ENCODE results near the gene DIDO1. TPM values are rescaled to one million over a fixed set of nuclear protein-coding genes. Genes with fewer than 3 reads are reported as not detected.
"Not testable (repeated sequence)": the region's sequence is repeated elsewhere in the genome, so short reads cannot be mapped to it uniquely, and the experiment has no call there.

DIDO1 gene
- total and polyA plus RNA-seq, 2 of the 4 experiments (the other 2 are of a cell fraction), result 21.8 to 28.1 TPM

GRCh38 chr20:62848917-62849316 is 77.4 kb downstream of the DIDO1 start:
- in situ Hi-C loops (cut with MboI; ENCODE audit: low sequenced_read_pairs); H3K4me3 ChIP-seq (ENCODE audit: insufficient read depth, low read depth, low read length); dilution Hi-C loops (cut with HindIII; ENCODE audit: low sequenced_read_pairs, unreplicated experiment); H3K18ac ChIP-seq (ENCODE audit: low read depth, low read length); H2AK5ac ChIP-seq (ENCODE audit: low read depth, low read length); H2AK9ac ChIP-seq (replicated peaks; ENCODE audit: low read depth, low read length, poor library complexity); H3K9me1 ChIP-seq (ENCODE audit: insufficient read depth, low read length); H3K9me3 ChIP-seq (ENCODE audit: control insufficient read depth, insufficient read depth, low read length); H2BK120ac ChIP-seq (ENCODE audit: low read depth, low read length); H3K27ac ChIP-seq (ENCODE audit: insufficient read depth, low read length); H2AFZ ChIP-seq (replicated peaks; ENCODE audit: low read length, poor library complexity); H4K91ac ChIP-seq (ENCODE audit: insufficient read depth, low read depth, low read length); BruUV-seq (replicated peaks); H3K14ac ChIP-seq (replicated peaks; ENCODE audit: low read depth, low read length); H4K5ac ChIP-seq (ENCODE audit: low read depth, low read length); H3K23ac ChIP-seq (ENCODE audit: low read depth, low read length); H3K4me1 ChIP-seq (ENCODE audit: control insufficient read depth, insufficient read depth, low read length); H3K27me3 ChIP-seq (ENCODE audit: control insufficient read depth, insufficient read depth, low read length); H3K4ac ChIP-seq (ENCODE audit: low read depth, low read length); H3K56ac ChIP-seq (ENCODE audit: extremely low read depth, insufficient read depth, low read length); H2BK15ac ChIP-seq (ENCODE audit: low read depth, low read length); H2BK20ac ChIP-seq (ENCODE audit: low read depth, low read length); DNase-seq; H2BK5ac ChIP-seq (ENCODE audit: low read depth, low read length, poor library complexity, severe bottlenecking); intact Hi-C loops (cut with micrococcal nuclease); ATAC-seq (ENCODE audit: low read depth); H4K20me1 ChIP-seq (ENCODE audit: insufficient read depth, low read length); H4K8ac ChIP-seq (ENCODE audit: low read depth in 2 of 2, low read length in 2 of 2); H3K9ac ChIP-seq (ENCODE audit: low read depth, low read length); H3K4me2 ChIP-seq (ENCODE audit: low read depth, low read length): not testable (repeated sequence)
- ChIA-PET POLR2A (ENCODE audit: unreplicated experiment) (interaction anchor here (0.5 kb wide), 1 partner anchor 753 kb away, joined by 5 read pairs; no protein-coding TSS in a partner anchor), CTCF (interaction anchor here (1.0 kb wide), 1 partner anchor 11 kb away, joined by 3 read pairs; no protein-coding TSS in a partner anchor)
- peaks cover 10 to 12% of the 10 kb centered on the region in 2 experiments; a peak in 3 of 4 replicates for H3K79me1 ChIP-seq (ENCODE audit: low read depth in 1 of 2, low read length in 2 of 2)
- 83% methylated on average over 1 of the region's 7 CpGs; no CpG with 5 or more reads in 1 of the 2 experiments for WGBS, 2 experiments (ENCODE audit: extremely low coverage in 2 of 2, insufficient read length in 1 of 2)
- H3K36me3 ChIP-seq (ENCODE audit: control insufficient read depth, insufficient read depth, low read length), result peaks cover 19% of the 10 kb centered on the region

Measured in IMR-90 (cell line).